Activated CD4-positive, alpha-beta memory T cell treated with anti-CD3 and anti-CD28 coated beads, Interleukin-2, amount 10 ng/mL, durations not matched to agents 7 days and 5 days (primary cell): Measurements from ENCODE around the gene ZBTB40. TPM values are rescaled to one million over a fixed set of nuclear protein-coding genes. Genes with fewer than 3 reads are reported as not detected.

Source experiments
- CTCF ChIA-PET: fragments of 350-600 bp; sonication (Branson Sonifier 250); formaldehyde crosslinking; loops from one replicate; lab custom pipeline; 2021; ENCODE audit warnings: antibody characterized with exemption, inconsistent platforms; lab: Charles Lee
- POLR2A ChIA-PET: fragments of 350-600 bp; sonication (Branson Sonifier 250); formaldehyde crosslinking; loops from one replicate; lab custom pipeline; 2021; ENCODE audit warnings: antibody characterized with exemption; lab: Charles Lee
- DNase-seq: peaks from one replicate; pipeline ENCODE4 v3.0.0-alpha.2; 2020
- H3K27ac Mint-ChIP-seq: one replicate; pipeline ENCODE4 v1.8.0; 2021; ENCODE audit warnings: mild to moderate bottlenecking, mixed read lengths
- H3K27me3 Mint-ChIP-seq: one replicate; pipeline ENCODE4 v1.8.0; 2021; ENCODE audit warnings: mixed read lengths
- H3K36me3 Mint-ChIP-seq: one replicate; pipeline ENCODE4 v1.8.0; 2021; ENCODE audit warnings: low read depth, mixed read lengths
- H3K4me1 Mint-ChIP-seq: one replicate; pipeline ENCODE4 v1.8.0; 2021; ENCODE audit warnings: mixed read lengths
- H3K4me3 Mint-ChIP-seq: one replicate; pipeline ENCODE4 v1.8.0; 2021; ENCODE audit warnings: mild to moderate bottlenecking, mixed read lengths
- H3K9me3 Mint-ChIP-seq: one replicate; pipeline ENCODE4 v1.8.0; 2021; ENCODE audit warnings: mixed read lengths
- total RNA-seq, 2 experiments: library from RNA; stranded (reverse); gene quantifications; one replicate each; pipeline ENCODE4 v1.2.3, GENCODE V29; 2021

ZBTB40 gene
- total RNA-seq, 2 experiments from 2014 or later = 15.2 to 15.3 TPM

DNA sequence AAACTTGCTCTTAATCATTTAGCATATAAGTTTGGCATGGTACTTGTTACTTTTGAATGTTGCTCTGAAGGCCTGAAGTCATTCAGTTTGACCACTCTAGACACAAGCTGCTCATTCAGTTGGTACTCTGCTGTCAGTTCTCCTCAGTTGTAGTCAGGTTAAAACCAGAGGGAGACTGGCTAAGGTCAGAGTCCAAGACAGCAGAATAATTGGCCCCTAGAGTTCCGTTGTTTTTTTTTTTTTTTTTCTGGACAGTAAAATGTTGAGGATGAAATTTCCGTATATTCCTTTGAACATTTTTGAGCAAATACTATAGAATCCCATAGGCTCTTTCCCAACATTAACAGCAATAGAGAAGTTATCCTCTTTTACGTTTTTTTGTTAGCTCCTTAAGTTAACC, 9.4 kb downstream of the ZBTB40 start:
- ChIA-PET CTCF (interaction anchor here (0.7 kb wide), 1 partner anchor 246 kb away, joined by 3 read pairs; no protein-coding TSS in a partner anchor), POLR2A (interaction anchor here (1.3 kb wide), 1 partner anchor 10 kb away, joined by 3 read pairs; no protein-coding TSS in a partner anchor)
- H3K4me1 Mint-ChIP-seq = peaks cover 10% of the 10 kb centered on the region
- H3K4me3 Mint-ChIP-seq = no peak overlapping the region
- DNase-seq = no peak
- H3K36me3 Mint-ChIP-seq = peaks cover 2% of the 10 kb centered on the region
- no peak overlapping the region for H3K27ac Mint-ChIP-seq
- peaks cover 3% of the 10 kb centered on the region for H3K9me3 Mint-ChIP-seq
- no peaks in the 10 kb centered on the region for H3K27me3 Mint-ChIP-seq

DNA sequence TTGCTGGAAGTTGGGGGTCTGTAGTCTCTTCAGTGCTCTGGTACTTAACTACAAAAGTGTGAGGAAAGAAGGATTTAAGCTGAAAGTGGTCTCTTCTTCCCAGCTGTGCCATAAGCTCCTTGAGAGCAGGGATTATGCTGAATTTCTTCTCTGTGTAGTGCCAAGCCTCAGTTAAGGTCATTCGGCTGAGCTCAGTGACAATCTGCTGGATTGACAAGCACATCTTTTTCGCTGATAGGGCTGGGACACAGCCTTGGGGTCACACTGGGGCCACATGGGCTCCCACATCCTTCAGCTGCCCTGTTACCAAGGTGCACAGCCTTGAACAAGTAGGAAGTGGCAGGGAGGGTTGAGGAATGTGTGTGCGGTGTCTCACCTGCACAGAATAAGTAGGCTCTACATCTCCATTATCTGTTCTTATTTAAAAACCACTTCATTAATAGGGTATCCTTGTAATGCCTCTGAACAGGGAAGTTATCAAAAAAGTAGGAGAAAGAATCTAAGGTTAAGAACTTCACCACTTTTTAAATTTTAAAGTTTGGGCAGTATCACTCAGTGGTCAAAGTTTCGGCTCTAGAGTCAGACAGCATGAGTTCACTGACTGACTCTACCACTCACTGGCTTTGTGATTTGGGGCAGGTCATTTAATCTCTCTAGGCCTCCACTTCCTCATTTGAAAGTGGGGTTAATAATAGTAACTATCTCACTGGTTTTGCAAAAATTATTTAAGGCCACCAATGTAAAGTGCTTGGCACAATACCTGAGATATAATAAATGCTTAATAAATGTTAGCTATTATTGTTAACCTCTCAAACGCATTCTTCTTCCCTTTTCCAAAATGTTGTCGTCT, 10.3 kb downstream of the ZBTB40 start:
- Mint-ChIP-seq H3K4me3 (no peak overlapping the region), H3K9me3 (peaks cover 3% of the 10 kb centered on the region), H3K27me3 (no peaks in the 10 kb centered on the region), H3K4me1 (peaks cover 10% of the 10 kb centered on the region), H3K36me3 (peaks cover 2% of the 10 kb centered on the region), H3K27ac (no peak overlapping the region)
- POLR2A ChIA-PET = no interaction called here
- CTCF ChIA-PET = interaction anchor here (0.7 kb wide), 1 partner anchor 245 kb away, joined by 3 read pairs; no protein-coding TSS in a partner anchor
- no peak for DNase-seq

DNA sequence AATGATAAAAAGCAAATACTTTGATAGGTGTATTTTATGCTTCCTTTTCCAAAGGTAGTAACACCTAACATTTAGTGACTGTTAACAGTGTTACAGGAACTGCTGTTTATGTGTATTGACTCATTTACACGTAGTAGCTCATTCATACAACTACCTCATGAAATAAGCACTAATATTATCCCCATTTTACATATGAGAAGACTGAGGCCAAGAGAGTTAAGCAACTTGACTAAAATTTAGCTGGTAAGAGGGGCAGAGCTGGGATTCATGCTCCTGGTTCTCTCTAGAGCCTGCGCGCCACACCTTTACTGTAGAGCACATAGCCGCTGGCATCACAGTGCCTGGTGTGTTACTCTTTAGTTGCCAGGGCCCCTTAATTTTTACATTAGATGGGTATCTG, 11.3 kb downstream of the ZBTB40 start:
- no peak overlapping the region for H3K27ac Mint-ChIP-seq

DNA sequence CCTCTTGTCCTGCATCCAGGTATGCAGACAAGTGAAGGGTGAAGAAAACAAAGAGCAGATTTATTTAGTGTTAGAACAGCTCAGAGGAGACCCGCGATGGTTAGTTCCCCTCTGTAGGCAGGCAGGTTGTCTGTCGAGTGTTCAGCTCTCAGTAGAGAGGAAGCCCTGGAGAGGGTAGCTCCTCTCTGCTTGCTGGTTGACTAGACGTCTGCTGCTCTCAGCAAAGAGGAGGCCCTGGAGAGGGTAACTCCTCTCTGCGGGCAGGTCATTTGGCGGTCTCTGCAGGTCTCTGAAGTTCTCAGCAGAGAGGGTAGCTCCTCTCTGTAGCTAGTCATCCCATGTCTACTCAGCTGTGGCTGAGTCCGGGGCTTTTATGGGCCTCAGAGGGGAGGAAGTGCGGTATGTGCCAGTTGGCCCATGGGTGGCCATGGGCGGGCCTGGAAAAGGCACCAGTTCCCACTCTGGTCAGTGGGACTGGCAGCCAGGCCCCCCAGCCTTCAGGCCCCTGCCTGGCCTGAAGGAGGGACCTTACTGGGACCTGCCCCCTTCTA, 13.4 kb downstream of the ZBTB40 start:
- POLR2A ChIA-PET = no interaction called here
- no peak overlapping the region for H3K27ac Mint-ChIP-seq
- no peak for DNase-seq

More for the DNA sequence above, 11.3 kb downstream of the ZBTB40 start:
- POLR2A ChIA-PET = no interaction called here
- no peak overlapping the region for H3K4me3 Mint-ChIP-seq
- H3K27me3 Mint-ChIP-seq = no peaks in the 10 kb centered on the region
- CTCF ChIA-PET = no interaction called here
- H3K9me3 Mint-ChIP-seq = peaks cover 3% of the 10 kb centered on the region
- DNase-seq = no peak
- H3K36me3 Mint-ChIP-seq = peaks cover 2% of the 10 kb centered on the region
- H3K4me1 Mint-ChIP-seq = peaks cover 10% of the 10 kb centered on the region

DNA sequence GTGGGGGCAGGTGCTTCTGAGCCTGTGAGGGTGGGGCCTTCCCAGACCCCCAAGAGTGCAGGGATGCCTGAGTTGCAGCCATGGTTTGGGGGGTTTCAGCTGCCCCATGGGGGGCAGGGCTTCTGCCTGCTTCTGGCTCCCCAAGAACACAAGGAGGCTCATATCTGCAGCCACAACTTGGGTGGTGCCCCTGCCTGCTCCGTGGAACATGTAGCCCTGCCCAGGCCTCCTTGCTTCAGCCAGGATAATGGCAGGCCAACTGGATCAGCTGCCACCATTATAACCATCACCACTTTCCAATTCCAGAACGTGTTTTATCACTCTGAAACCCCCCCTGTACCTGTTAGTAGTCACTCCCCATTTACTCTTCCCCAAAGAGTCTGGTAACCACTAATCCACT, 14.0 kb downstream of the ZBTB40 start:
- no peak for DNase-seq
- peaks cover 2% of the 10 kb centered on the region for H3K36me3 Mint-ChIP-seq
- peaks cover 3% of the 10 kb centered on the region for H3K9me3 Mint-ChIP-seq
- H3K27ac Mint-ChIP-seq = no peak overlapping the region
- ChIA-PET CTCF (no interaction called here), POLR2A (no interaction called here)
- H3K4me3 Mint-ChIP-seq = no peak overlapping the region
- peaks cover 10% of the 10 kb centered on the region for H3K4me1 Mint-ChIP-seq
- no peaks in the 10 kb centered on the region for H3K27me3 Mint-ChIP-seq

More for the DNA sequence above, 13.4 kb downstream of the ZBTB40 start:
- H3K9me3 Mint-ChIP-seq = peaks cover 3% of the 10 kb centered on the region
- no peaks in the 10 kb centered on the region for H3K27me3 Mint-ChIP-seq
- H3K36me3 Mint-ChIP-seq = peaks cover 2% of the 10 kb centered on the region
- peaks cover 10% of the 10 kb centered on the region for H3K4me1 Mint-ChIP-seq
- no peak overlapping the region for H3K4me3 Mint-ChIP-seq
- CTCF ChIA-PET = no interaction called here

DNA sequence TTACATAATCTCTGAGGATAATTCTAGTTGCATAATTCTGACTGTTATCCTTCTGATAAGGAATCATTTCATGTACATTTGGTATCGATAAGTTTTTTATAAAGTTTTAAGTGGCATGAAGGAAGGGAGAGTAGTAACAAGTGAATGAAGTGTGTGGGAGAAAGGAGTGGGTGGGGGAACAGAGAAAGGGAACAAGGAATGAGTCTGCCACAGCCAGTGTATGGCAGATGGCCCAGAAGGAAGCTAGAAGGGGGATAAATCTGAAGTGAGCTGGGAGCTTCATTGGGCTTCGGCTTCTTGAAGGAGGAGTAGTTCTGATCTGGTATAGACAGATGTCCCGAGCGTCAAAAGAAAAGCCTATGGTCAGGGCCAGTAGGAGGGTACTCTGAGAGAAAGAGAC, 18.6 kb downstream of the ZBTB40 start:
- Mint-ChIP-seq H3K4me1 (no peaks in the 10 kb centered on the region), H3K27me3 (no peaks in the 10 kb centered on the region), H3K27ac (no peak overlapping the region), H3K36me3 (peaks cover 2% of the 10 kb centered on the region), H3K9me3 (peaks cover 3% of the 10 kb centered on the region), H3K4me3 (no peak overlapping the region)
- POLR2A ChIA-PET = no interaction called here
- CTCF ChIA-PET = no interaction called here
- DNase-seq = no peak

DNA sequence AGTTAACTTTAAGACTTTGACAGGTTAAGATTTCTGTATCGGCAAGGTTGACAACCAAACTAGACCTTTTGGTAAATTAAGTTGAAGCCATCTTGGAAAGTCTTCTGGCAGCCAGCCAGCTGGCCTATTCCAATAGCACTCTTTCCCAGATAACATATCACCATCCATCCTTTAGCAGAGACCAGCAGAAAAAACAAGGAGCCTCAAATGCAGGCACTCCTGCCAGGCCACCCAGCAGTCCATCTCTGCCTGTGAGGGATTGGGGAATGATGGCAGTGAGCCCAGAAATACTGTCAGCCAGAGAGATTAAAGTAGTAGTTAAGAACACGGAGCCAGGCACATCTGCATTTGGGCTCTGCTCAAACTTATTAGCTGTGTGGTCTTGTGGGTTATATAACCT, 19.4 kb downstream of the ZBTB40 start:
- H3K36me3 Mint-ChIP-seq = no peaks in the 10 kb centered on the region
- no peaks in the 10 kb centered on the region for H3K4me1 Mint-ChIP-seq
- H3K27me3 Mint-ChIP-seq = no peaks in the 10 kb centered on the region
- H3K4me3 Mint-ChIP-seq = no peak overlapping the region
- H3K9me3 Mint-ChIP-seq = no peaks in the 10 kb centered on the region
- POLR2A ChIA-PET = no interaction called here
- no peak for DNase-seq
- CTCF ChIA-PET = no interaction called here
- H3K27ac Mint-ChIP-seq = no peak overlapping the region

DNA sequence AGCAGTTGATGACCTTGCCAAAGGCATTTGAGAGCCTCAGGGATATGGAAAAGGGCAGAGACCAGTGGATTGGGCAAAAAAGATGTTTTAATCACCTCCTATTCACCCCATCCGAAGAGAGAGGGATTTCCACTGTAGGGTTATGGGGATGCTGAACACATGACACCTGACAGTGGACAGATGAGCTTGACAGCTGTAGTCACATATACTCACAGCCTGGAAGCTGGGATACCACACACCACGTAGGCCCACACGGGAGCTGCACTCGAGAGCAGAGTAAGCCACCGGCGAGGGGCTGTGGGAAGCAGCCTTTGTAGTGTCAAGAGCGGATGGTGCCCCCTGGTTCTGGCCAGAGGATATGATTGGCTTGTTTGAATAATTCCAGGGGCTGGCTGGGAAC, 20.0 kb downstream of the ZBTB40 start:
- Mint-ChIP-seq H3K27ac (no peak overlapping the region), H3K4me3 (no peak overlapping the region), H3K4me1 (no peaks in the 10 kb centered on the region), H3K36me3 (no peaks in the 10 kb centered on the region), H3K9me3 (no peaks in the 10 kb centered on the region), H3K27me3 (no peaks in the 10 kb centered on the region)
- ChIA-PET CTCF (no interaction called here), POLR2A (no interaction called here)
- no peak for DNase-seq

DNA sequence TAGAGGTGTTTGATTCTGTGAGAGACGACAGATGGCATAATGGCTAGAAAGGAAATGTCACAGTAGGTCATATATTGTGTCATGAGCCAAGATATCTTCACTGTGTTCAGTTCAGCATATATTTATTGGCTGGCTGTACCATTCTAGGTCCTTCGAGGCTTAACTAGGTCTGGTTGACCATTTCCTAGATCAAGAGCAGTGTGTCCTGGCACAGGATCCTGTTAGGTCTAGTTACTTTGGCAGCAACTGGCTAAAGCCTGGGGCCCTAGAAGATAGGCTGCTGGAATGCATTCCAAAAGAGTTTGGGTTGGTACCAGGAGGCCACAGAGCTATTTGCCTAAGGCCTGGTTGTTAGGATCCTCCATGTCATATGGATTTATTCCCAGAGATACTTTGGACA, 20.9 kb downstream of the ZBTB40 start:
- H3K4me1 Mint-ChIP-seq = no peaks in the 10 kb centered on the region
- DNase-seq = no peak
- H3K4me3 Mint-ChIP-seq = no peak overlapping the region
- H3K27me3 Mint-ChIP-seq = no peaks in the 10 kb centered on the region
- H3K27ac Mint-ChIP-seq = no peak overlapping the region
- ChIA-PET POLR2A (no interaction called here), CTCF (no interaction called here)
- no peaks in the 10 kb centered on the region for H3K36me3 Mint-ChIP-seq
- H3K9me3 Mint-ChIP-seq = no peaks in the 10 kb centered on the region

DNA sequence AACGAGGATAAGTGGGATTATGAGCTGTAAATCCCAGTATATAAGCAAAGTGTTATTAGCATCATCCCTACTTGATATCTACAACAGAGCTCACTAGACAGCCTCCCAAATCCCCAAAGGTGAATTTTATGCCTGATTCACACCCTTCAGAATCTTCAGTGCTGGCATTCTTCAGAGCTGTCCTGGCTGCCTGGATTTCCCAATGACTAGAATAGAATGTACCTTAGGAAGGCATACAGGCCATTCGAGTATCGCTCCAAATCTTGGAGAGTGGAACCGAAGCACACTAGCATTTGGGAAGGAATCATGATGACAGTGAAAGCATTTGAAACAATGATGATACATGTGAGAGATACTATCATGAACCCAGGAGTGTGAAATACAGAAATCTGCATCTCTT, 22.3 kb downstream of the ZBTB40 start:
- POLR2A ChIA-PET = no interaction called here
- peaks cover 4% of the 10 kb centered on the region for H3K36me3 Mint-ChIP-seq
- H3K9me3 Mint-ChIP-seq = peaks cover under 1% of the 10 kb centered on the region
- no peak overlapping the region for H3K27ac Mint-ChIP-seq
- CTCF ChIA-PET = no interaction called here
- no peaks in the 10 kb centered on the region for H3K27me3 Mint-ChIP-seq
- H3K4me3 Mint-ChIP-seq = no peak overlapping the region
- no peak for DNase-seq
- H3K4me1 Mint-ChIP-seq = no peaks in the 10 kb centered on the region

DNA sequence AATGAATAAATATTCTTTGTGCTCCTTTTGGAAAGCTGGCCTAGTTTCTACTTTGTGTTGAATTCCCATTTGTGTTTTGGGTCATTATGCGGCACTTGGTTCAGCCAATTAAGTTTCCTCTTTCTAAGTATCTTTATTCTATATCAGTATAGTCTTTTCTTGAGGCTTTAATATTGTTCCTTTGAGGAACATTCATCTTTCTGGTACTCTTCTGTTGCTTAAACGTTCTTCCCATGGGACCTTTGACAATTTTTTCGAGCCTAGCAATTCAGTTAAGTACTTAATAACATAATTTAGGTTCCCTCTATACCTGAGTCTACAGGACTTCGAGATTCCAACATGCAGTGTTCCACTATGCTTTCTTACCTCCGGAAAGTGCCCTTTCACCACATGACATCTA, 24.9 kb downstream of the ZBTB40 start:
- Mint-ChIP-seq H3K27me3 (no peaks in the 10 kb centered on the region), H3K4me3 (no peak overlapping the region), H3K9me3 (peaks cover 6% of the 10 kb centered on the region), H3K27ac (no peak overlapping the region), H3K4me1 (no peaks in the 10 kb centered on the region), H3K36me3 (peaks cover 9% of the 10 kb centered on the region)
- ChIA-PET CTCF (no interaction called here), POLR2A (no interaction called here)
- DNase-seq = no peak

DNA sequence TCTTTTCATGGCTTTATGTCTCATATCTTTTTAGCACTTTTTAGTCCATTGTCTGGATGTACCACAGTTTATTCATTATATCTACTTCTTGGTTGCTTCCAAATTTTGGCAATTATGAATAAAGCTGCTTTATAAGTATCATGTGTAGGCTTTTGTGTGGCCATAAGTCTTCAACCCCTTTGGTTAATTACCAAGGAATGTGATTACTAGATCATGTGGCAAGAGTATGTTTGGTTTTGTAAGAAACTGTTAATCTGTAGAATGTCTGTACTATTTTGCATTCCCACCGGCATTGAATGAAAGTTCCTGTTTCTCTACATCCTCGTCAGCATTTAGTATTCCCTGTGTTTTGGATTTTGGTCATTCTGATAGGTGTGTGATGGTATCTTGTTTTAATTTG, 31.5 kb downstream of the ZBTB40 start:
- Mint-ChIP-seq H3K27ac (no peak overlapping the region), H3K9me3 (peaks cover 22% of the 10 kb centered on the region), H3K27me3 (no peaks in the 10 kb centered on the region), H3K4me1 (peaks cover 14% of the 10 kb centered on the region), H3K4me3 (no peak overlapping the region), H3K36me3 (peaks cover 11% of the 10 kb centered on the region)
- no peak for DNase-seq
- POLR2A ChIA-PET = no interaction called here
- CTCF ChIA-PET = no interaction called here

DNA sequence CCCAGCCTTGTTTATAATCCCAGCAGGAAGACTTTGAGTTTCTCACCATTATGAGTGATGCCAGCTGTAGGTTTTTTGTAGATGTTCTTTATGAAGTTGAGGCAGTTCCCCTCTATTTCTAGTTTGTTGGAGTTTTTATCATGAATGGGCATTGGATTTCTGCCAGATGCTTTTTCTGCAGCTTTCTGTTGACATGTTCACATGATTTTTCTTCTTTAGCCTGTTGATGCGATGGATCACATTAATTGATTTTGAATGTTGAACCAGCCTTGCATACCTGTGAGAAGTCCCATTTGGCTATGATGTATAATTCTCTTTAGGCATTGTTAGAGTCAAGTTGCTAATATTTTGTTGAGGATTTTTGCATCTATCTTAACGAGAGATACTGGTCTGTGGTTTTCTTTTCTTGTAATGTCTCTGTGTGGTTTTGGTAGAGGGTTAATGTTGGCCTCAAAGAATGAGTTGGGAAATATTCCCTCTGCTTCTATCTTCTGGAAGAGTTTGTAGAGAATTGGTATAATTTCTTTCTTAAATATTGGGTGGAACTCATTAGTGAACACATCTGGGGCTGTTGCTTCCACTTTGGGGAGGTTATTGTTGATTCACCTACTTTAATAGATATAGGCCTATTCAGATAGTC, 33.2 kb downstream of the ZBTB40 start:
- Mint-ChIP-seq H3K36me3 (peaks cover 8% of the 10 kb centered on the region), H3K27ac (no peak overlapping the region), H3K27me3 (no peaks in the 10 kb centered on the region), H3K4me1 (peaks cover 14% of the 10 kb centered on the region), H3K4me3 (no peak overlapping the region), H3K9me3 (peaks cover 18% of the 10 kb centered on the region)
- CTCF ChIA-PET = no interaction called here
- POLR2A ChIA-PET = interaction anchor here (0.9 kb wide), 1 partner anchor 14 kb away, joined by 3 read pairs; no protein-coding TSS in a partner anchor
- no peak for DNase-seq
